Heart left ventricle (tissue), 16 donors: ENCODE measurements around the gene NPTXR. TPM values are rescaled to one million over a fixed set of nuclear protein-coding genes. Genes with fewer than 3 reads are reported as not detected.

Experiments
- ATAC-seq, 4 donors: fragments of 200-7000 bp; cut with Tn5 transposase; one replicate each; pipeline ENCODE4 v1.9.1; 2020 to 2022; ENCODE audit warnings: moderate library complexity in 4 of 4, mild to moderate bottlenecking in 3 of 4, moderate number of reproducible peaks in 1 of 4
- DNase-seq, 5 donors: peaks; one replicate each; pipeline ENCODE4 v3.0.0-alpha.2; 2020
- H3K27ac ChIP-seq, 12 donors: fragments of 200-600 bp; sonication (generic) in 4 of 12; one replicate each; pipeline versions ENCODE4 v1.5.0 to v1.8.0; 2016 to 2022; ENCODE audit warnings: mild to moderate bottlenecking in 2 of 12
- H3K27me3 ChIP-seq, 9 donors: fragments of 200-600 bp; sonication (generic) in 2 of 9; one replicate each; pipeline versions ENCODE4 v1.5.1 to v1.8.0; 2016 to 2022; ENCODE audit warnings: mild to moderate bottlenecking in 3 of 9
- H3K36me3 ChIP-seq, 9 donors: fragments of 200-600 bp; sonication (generic) in 2 of 9; one replicate each; pipeline versions ENCODE4 v1.5.0 to v1.8.0; 2018 to 2022; ENCODE audit warnings: mild to moderate bottlenecking in 2 of 9
- H3K4me1 ChIP-seq, 12 donors: fragments of 200-600 bp; sonication (generic) in 4 of 12; one replicate each; pipeline versions ENCODE4 v1.5.0 to v1.8.0; 2016 to 2022; ENCODE audit warnings: mild to moderate bottlenecking in 3 of 12
- H3K4me3 ChIP-seq, 12 donors: fragments of 200-600 bp; sonication (generic) in 4 of 12; one replicate each; pipeline versions ENCODE4 v1.5.0 to v1.8.0; 2017 to 2022; ENCODE audit warnings: mild to moderate bottlenecking in 9 of 12, moderate library complexity in 4 of 12
- H3K9me3 ChIP-seq, 12 donors: fragments of 200-600 bp; sonication (generic) in 4 of 12; one replicate each; pipeline versions ENCODE4 v1.5.0 to v1.8.0; 2016 to 2022; ENCODE audit warnings: mild to moderate bottlenecking in 1 of 12
- POLR2A ChIP-seq, 2 donors: fragments of 450-650 bp; IDR thresholded peaks; one replicate each; pipeline ENCODE4 v1.6.1; 2017; ENCODE audit warnings: antibody characterized with exemption in 2 of 2, mild to moderate bottlenecking in 2 of 2, moderate library complexity in 2 of 2
- WGBS, 4 donors: extraction: QIAGEN DNeasy Blood & Tissue Kit in 2 of 4; methylation state at CpG; one replicate each; pipeline versions ENCODE4 v1.1.5 to v1.1.7; 2013 to 2018; 5-methylcytosine and 5-hydroxymethylcytosine counted together
- intact Hi-C, 10 donors: fragments of 100-400 bp; cut with DNase I; formaldehyde crosslinking; loops; one replicate each; pipeline versions ENCODE4 v1.11.1 to v1.14.2; 2022
- polyA plus RNA-seq, 2 donors: library from polyadenylated mRNA; stranded (reverse); fragments of 200-250 nt; gene quantifications; one replicate each; pipeline ENCODE4 v1.2.3, GENCODE V29; 2013
- total RNA-seq, 9 donors: library from RNA; depleted of rRNA in 2 of 9; stranded (reverse); fragments of >200 nt in 2 of 9; fragmentation: NEBNext Ultra II Directional in 3 of 9; extraction: Animal tissue kit (Norgen Biotek cat#: 25700) in 3 of 9; gene quantifications; one replicate each; pipeline versions ENCODE4 v1.1.0 to v1.2.4, GENCODE V29; 2016 to 2023
- TF ChIP-seq, protein P1 (sequence below), 12 donors: fragments of 200-600 bp; sonication (generic) in 4 of 12; IDR thresholded peaks; one replicate each; pipeline versions ENCODE4 v1.5.0 to v1.8.0; 2018 to 2022; ENCODE audit warnings: antibody characterized with exemption in 12 of 12, mild to moderate bottlenecking in 5 of 12
- donor health status: ischemic (EF 13 %, LVEDD 7.1; RV severe dilation, severe dysfunction).
- donor health status: healthy with polysubstance abuse.
- donor health status: DM: no; HTN: yes; CAD: no.
- donor health status: DM: no; HTN: no; CAD: no.
- donor health status: ischemic (EF 25% LVEDD 6.9; RV normal size, moderate dysfunction).
- donor health status: ischemic (EF 25% LVEDD 5.7; RV mildly dilated, moderate dysfunction).
- donor health status: healthy.
- donor health status: DM: yes; HTN: yes; CAD: no.
- donor health status: ischemic (EF 35%, LVEDD 5.7; RV mildly dilated, moderate dysfunction).
- donor health status: nonischemic (EF 11% LVEDD 7.7; RV severe dilation, severe dysfunction).
- donor health status: DM: yes; HTN: yes; CAD: no.
- donor health status: PGD.
- donor health status: ischemic (EF 29% LVEDD 5.4; RV normal size, mild dysfunction).
- donor health status: nonischemic (EF 23%, LVEDD 6.1; RV moderate dilation, normal function).

NPTXR gene
- total and polyA plus RNA-seq, 11 donors: 15.4 to 34.0 (median 19.1) TPM

DNA sequence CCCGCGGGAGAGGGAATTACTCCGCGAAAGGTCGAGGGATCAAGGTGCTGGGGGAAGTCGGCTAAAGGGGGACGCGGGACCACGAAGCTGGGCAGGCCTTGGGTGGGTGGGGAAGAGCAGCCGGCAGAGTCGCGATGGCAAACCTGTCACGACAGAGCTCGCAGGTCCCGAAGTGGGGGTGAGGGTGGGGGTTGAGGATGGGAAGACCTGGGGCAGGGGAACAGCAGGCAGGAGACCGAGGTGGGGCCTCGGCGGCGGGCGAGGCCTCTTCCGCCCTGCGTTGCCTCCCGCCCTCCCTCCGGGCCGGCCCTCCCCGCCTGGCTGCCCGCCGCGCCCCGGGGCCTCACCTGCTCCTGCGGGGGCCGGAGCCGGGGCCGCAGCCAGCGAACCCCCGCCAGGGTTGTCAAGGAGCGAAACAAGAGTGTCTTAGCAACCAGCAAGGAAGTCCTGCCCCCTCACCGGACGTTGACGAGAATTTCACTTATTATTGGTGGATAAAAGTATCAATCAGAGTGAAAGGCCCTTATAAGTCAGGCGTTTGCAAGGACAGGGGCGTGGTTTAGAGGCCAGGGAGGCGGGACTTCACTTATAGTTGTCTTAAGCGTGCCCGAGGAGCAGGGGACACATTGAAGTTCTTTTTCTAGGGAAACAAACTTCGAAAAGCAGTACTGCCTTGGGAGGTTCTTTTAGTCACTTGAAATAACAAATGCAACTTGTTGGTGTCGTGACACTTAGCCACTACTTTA is 49.9 kb downstream of the NPTXR start, which contains the start of gene DNAL4:
Gene DNAL4, minus strand, starts transcription at position 423 of the 746 bp plus-strand sequence. CDS start 11,412 bp downstream, outside the sequence.
- ATAC-seq: peak; percentile 97 to 98 (median 97)
- H3K4me3 ChIP-seq: peak within 1 kb of the TSS; percentile 64 to 94 (median 86)
- TF ChIP-seq, protein P1, sequence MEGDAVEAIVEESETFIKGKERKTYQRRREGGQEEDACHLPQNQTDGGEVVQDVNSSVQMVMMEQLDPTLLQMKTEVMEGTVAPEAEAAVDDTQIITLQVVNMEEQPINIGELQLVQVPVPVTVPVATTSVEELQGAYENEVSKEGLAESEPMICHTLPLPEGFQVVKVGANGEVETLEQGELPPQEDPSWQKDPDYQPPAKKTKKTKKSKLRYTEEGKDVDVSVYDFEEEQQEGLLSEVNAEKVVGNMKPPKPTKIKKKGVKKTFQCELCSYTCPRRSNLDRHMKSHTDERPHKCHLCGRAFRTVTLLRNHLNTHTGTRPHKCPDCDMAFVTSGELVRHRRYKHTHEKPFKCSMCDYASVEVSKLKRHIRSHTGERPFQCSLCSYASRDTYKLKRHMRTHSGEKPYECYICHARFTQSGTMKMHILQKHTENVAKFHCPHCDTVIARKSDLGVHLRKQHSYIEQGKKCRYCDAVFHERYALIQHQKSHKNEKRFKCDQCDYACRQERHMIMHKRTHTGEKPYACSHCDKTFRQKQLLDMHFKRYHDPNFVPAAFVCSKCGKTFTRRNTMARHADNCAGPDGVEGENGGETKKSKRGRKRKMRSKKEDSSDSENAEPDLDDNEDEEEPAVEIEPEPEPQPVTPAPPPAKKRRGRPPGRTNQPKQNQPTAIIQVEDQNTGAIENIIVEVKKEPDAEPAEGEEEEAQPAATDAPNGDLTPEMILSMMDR (IDR thresholded peaks at IDR 0.05): no peak
- peak in 1 of 2 donors; percentile 66 for TF ChIP-seq POLR2A (IDR thresholded peaks at IDR 0.05)
- H3K4me1 ChIP-seq: peaks cover 0 to 26% (median 18%) of the 10 kb centered on the region in 12 donors
- intact Hi-C loops: loop anchor here in 2 of 10 donors (5.0 to 10.0 kb wide), 2 partner anchors 51 to 73 kb away; partner anchors contain the start of gene NPTXR (in 1 of the 2)
- peak within 1 kb of the TSS; percentile 76 to 93 (median 85) for H3K27ac ChIP-seq
- peak; percentile 93 to 98 (median 95) for DNase-seq
- H3K9me3 ChIP-seq: no peaks in the 10 kb centered on the region
- no peaks in the 10 kb centered on the region for H3K27me3 ChIP-seq
- 0 to 1% (median 1%) methylated on average over 23 to 47 of the region's 47 CpGs for WGBS, 4 donors
- H3K36me3 ChIP-seq: peaks cover 0 to 18% (median 10%) of the 10 kb centered on the region in 9 donors

DNA sequence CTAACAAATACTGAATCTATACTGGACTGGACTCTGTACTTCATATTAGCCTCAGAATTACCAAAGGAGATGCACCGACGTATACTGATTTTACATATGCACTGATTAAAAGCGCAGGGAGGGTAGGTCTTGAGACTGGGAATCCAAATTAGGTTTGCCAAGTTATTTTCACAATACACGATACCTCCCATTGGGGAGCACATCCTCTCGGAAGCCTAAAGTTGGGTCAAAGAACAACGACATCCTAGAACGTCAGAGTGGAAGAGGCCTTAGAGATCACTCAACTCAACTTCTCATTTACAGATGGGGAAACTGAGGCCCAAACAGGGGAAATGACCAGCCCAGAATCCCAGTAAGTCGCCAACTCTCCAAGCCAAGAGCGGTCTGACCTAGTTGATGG is 50.5 kb downstream of the NPTXR start:
- Histone ChIP-seq H3K4me1 (peaks cover 0 to 32% (median 22%) of the 10 kb centered on the region in 12 donors), H3K27ac (peak overlapping the region; percentile 76 to 93 (median 85)), H3K4me3 (peak overlapping the region; percentile 64 to 94 (median 86)), H3K9me3 (no peaks in the 10 kb centered on the region), H3K36me3 (peaks cover 0 to 18% (median 10%) of the 10 kb centered on the region in 9 donors), H3K27me3 (no peaks in the 10 kb centered on the region)
- WGBS, 4 donors: 17 to 21% (median 18%) methylated on average over 9 of the region's 9 CpGs
- ATAC-seq (no peak), DNase-seq (no peak)
- intact Hi-C loops: loop anchor here in 2 of 10 donors (5.0 to 10.0 kb wide), 2 partner anchors 51 to 74 kb away; partner anchors contain the start of gene NPTXR (in 1 of the 2)
- no peak for TF ChIP-seq POLR2A (IDR thresholded peaks at IDR 0.05)
- TF ChIP-seq, protein P1 (IDR thresholded peaks at IDR 0.05): no peak

DNA sequence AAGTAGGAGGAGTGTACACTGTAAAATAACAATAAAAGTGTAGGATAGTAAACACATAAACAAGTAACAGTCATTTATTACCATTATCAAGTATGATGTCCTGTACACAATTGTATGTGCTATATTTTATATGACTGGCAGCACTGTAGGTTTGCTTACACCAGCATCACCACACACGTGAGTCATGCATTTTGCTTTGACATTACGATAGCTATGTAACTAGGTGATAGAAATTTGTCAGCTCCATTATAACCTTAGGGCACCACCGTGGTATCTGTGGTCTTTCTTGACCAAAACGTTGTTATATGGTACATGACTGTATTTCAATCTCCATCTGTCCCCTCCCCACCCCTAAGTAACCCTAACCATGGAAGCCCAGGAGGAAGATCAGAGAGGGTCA is 51.0 kb downstream of the NPTXR start:
- intact Hi-C loops: loop anchor here in 2 of 10 donors (5.0 to 10.0 kb wide), 2 partner anchors 52 to 74 kb away; partner anchors contain the start of gene NPTXR (in 1 of the 2)
- H3K4me1 ChIP-seq: peaks cover 3 to 36% (median 27%) of the 10 kb centered on the region in 12 donors
- ATAC-seq: no peak
- 60 to 65% (median 63%) methylated on average over 4 of the region's 4 CpGs for WGBS, 4 donors
- no peak for DNase-seq
- H3K9me3 ChIP-seq: no peaks in the 10 kb centered on the region
- peaks cover 0 to 18% (median 10%) of the 10 kb centered on the region in 9 donors for H3K36me3 ChIP-seq
- H3K27me3 ChIP-seq: no peaks in the 10 kb centered on the region
- peak overlapping the region in 10 of 12 donors; percentile 79 to 93 (median 86) for H3K27ac ChIP-seq
- H3K4me3 ChIP-seq: peak overlapping the region in 9 of 12 donors; percentile 65 to 94 (median 88)
- no peak for TF ChIP-seq POLR2A (IDR thresholded peaks at IDR 0.05)
- TF ChIP-seq, protein P1 (IDR thresholded peaks at IDR 0.05): no peak

DNA sequence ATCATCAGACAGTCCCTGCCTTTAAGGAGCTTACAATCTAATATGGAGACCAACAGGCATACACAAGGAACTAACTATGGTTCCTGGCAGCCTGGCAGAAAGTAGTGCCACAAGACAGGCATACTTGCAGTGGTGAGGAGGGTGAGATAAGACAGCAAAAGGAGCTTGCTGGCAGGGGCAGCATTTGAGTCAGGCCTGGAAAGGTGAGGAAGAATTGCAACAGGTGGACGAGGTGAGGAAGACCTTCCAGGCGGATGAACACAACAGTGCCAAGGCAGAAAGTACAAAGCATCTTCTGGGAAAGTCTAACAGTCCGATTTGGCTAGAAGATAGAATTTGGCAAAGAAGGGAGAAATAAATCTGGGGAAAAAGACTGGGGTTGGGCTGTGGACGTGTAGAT is 54.2 kb downstream of the NPTXR start:
- peaks cover 4 to 63% (median 44%) of the 10 kb centered on the region in 12 donors for H3K4me1 ChIP-seq
- ATAC-seq (no peak), DNase-seq (no peak)
- peak overlapping the region in 11 of 12 donors; percentile 74 to 92 (median 82) for H3K27ac ChIP-seq
- no peak overlapping the region for H3K4me3 ChIP-seq
- intact Hi-C loops: loop anchor here in 3 of 10 donors (5.0 to 10.0 kb wide), 3 partner anchors 55 to 135 kb away; partner anchors contain the start of gene NPTXR (in 2 of the 3)
- H3K27me3 ChIP-seq: no peaks in the 10 kb centered on the region
- H3K36me3 ChIP-seq: peaks cover 0 to 18% (median 10%) of the 10 kb centered on the region in 9 donors
- 75 to 96% (median 92%) methylated on average over 4 of the region's 4 CpGs for WGBS, 4 donors
- no peak for TF ChIP-seq POLR2A (IDR thresholded peaks at IDR 0.05)
- TF ChIP-seq, protein P1 (IDR thresholded peaks at IDR 0.05): no peak
- H3K9me3 ChIP-seq: no peaks in the 10 kb centered on the region
